Measurements from ENCODE around the gene WSCD2.

The WSCD2 gene

DNA sequence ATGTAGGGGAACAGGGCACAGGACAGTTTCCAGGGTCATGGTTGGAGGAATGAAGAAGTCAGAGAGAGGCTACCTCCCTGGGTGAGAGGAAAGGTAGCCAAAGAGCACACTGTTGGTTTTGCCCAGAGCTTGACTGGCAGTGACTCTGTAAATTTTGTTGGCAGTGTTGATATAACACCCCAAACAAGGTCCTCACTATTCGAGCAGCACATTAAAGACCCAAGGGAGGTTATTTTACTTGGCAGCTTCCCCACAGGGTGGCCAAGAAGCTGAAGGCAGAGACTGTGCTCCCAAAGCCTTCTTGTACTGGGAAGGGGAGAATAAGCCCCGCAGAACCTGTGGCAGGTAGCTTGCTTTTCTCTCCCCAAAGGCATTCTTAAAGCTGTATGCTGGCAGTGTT lies 40.6 kb downstream of the WSCD2 start:
- H3K27ac ChIP-seq: no peak overlapping the region
- DNase-seq (ENCODE audit: low read depth, low spot score): no peak
- H3K9ac ChIP-seq (ENCODE audit: insufficient read length): no peak overlapping the region
- H3K9me3 ChIP-seq (ENCODE audit: low read depth, low read length): no peaks in the 10 kb centered on the region
- H3K4me3 ChIP-seq: no peak overlapping the region
- TF ChIP-seq FOXP2 (optimal IDR thresholded peaks at IDR 0.05; ENCODE audit: control extremely low read depth, extremely low read length, insufficient read depth) (no peak), EZH2 (IDR thresholded peaks at IDR 0.05) (no peak), POLR2AphosphoS5 (IDR thresholded peaks at IDR 0.05; ENCODE audit: borderline replicate concordance, low read depth, low read length) (no peak)
- no peaks in the 10 kb centered on the region for H3K36me3 ChIP-seq (ENCODE audit: insufficient read depth, low read length)

DNA sequence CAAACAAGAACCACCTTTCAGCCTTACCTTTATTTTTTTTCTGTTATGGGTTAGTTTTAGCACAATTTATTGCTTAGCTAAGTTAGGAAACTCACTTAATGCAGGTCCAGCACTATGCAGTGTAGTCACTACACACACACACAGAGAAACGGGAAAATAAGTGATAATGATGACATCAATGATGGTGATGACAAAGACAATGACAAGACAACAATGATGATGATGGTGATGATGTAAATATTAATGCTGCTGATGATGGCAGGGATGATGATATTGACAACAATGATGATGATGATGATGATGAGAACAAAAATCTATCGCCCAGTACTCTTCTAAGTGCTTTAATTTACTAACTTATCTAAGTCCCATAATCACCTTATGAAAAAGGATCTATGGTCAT lies 41.1 kb downstream of the WSCD2 start:
- Histone ChIP-seq H3K36me3 (ENCODE audit: insufficient read depth, low read length) (no peaks in the 10 kb centered on the region), H3K4me3 (no peak overlapping the region), H3K9ac (ENCODE audit: insufficient read length) (no peak overlapping the region), H3K9me3 (ENCODE audit: low read depth, low read length) (no peaks in the 10 kb centered on the region), H3K27ac (no peak overlapping the region)
- TF ChIP-seq FOXP2 (optimal IDR thresholded peaks at IDR 0.05; ENCODE audit: control extremely low read depth, extremely low read length, insufficient read depth): no peak
- TF ChIP-seq POLR2AphosphoS5 (IDR thresholded peaks at IDR 0.05; ENCODE audit: borderline replicate concordance, low read depth, low read length): no peak
- no peak for TF ChIP-seq EZH2 (IDR thresholded peaks at IDR 0.05)
- DNase-seq (ENCODE audit: low read depth, low spot score): no peak

DNA sequence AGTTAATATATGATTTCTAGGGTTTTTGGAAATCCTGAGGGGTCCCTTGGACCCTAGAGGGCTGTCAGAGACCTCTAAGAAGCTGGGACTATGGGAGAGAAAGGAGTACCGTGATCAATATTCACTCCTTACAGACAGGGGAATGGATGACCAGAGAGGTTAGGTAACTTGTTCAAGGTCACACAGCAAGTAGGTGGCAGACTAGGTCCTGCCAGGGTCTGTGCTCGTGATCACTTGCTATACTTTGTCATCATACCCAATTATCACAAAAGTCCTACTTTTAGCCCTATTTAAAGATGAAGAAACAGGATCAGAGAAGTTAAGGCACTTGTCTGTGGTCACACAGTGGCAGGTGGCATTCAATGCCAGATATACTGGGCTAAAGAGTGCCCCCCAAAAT lies 42.9 kb downstream of the WSCD2 start:
- no peaks in the 10 kb centered on the region for H3K9me3 ChIP-seq (ENCODE audit: low read depth, low read length)
- H3K4me3 ChIP-seq: no peak overlapping the region
- DNase-seq (ENCODE audit: low read depth, low spot score): no peak
- H3K36me3 ChIP-seq (ENCODE audit: insufficient read depth, low read length): no peaks in the 10 kb centered on the region
- TF ChIP-seq EZH2 (IDR thresholded peaks at IDR 0.05) (no peak), FOXP2 (optimal IDR thresholded peaks at IDR 0.05; ENCODE audit: control extremely low read depth, extremely low read length, insufficient read depth) (no peak), POLR2AphosphoS5 (IDR thresholded peaks at IDR 0.05; ENCODE audit: borderline replicate concordance, low read depth, low read length) (no peak)
- H3K9ac ChIP-seq (ENCODE audit: insufficient read length): no peak overlapping the region
- no peak overlapping the region for H3K27ac ChIP-seq

DNA sequence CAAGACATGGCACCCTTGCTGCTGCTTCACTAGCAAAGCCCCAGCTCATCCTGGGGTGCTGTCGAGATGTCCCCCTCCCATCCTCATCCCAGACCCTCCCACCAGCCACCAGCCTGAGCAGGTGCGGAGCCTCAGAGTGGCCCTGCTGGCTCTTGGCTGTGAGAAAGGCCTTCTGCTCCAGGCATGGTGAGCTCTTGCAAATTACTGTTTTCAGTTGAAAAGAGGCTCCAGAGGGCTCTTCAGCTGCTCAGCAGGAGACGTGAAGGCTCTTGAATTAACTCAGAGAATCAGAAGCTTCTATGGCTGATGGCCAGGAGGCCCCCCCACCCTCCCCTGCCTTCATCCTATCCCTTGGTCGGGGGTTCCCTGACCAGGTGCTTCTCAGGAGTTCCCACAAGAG lies 44.1 kb downstream of the WSCD2 start:
- Histone ChIP-seq H3K4me3 (no peak overlapping the region), H3K27ac (no peak overlapping the region)
- no peak for DNase-seq (ENCODE audit: low read depth, low spot score)

DNA sequence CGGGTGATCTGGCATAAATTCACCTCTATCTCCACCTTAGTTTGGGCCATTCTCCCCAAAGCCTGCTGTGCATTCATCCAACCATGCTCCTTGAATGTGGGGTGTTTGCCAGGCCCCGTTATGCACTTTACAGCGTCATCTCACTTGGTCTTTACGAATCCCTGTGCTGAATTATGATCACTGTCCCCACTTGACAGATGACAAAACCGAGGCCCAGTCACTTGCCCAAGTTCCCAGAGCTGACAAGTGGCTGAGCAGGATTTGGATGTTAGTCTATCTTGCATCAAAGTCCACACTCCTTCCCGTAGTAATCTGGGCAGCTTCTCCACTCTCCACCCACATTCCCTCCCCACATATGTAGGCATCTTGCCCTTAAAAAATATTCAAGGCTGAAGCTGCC lies 44.8 kb downstream of the WSCD2 start:
- H3K4me3 ChIP-seq: no peak overlapping the region
- H3K9ac ChIP-seq (ENCODE audit: insufficient read length): no peak overlapping the region
- no peak for DNase-seq (ENCODE audit: low read depth, low spot score)
- no peaks in the 10 kb centered on the region for H3K9me3 ChIP-seq (ENCODE audit: low read depth, low read length)
- no peaks in the 10 kb centered on the region for H3K36me3 ChIP-seq (ENCODE audit: insufficient read depth, low read length)
- H3K27ac ChIP-seq: no peak overlapping the region
- TF ChIP-seq EZH2 (IDR thresholded peaks at IDR 0.05): no peak
- no peak for TF ChIP-seq POLR2AphosphoS5 (IDR thresholded peaks at IDR 0.05; ENCODE audit: borderline replicate concordance, low read depth, low read length)
- TF ChIP-seq FOXP2 (optimal IDR thresholded peaks at IDR 0.05; ENCODE audit: control extremely low read depth, extremely low read length, insufficient read depth): no peak

More for the DNA sequence above, 44.1 kb downstream of the WSCD2 start:
- H3K9ac ChIP-seq (ENCODE audit: insufficient read length): no peak overlapping the region
- H3K36me3 ChIP-seq (ENCODE audit: insufficient read depth, low read length): no peaks in the 10 kb centered on the region
- H3K9me3 ChIP-seq (ENCODE audit: low read depth, low read length): no peaks in the 10 kb centered on the region
- TF ChIP-seq POLR2AphosphoS5 (IDR thresholded peaks at IDR 0.05; ENCODE audit: borderline replicate concordance, low read depth, low read length): no peak
- TF ChIP-seq FOXP2 (optimal IDR thresholded peaks at IDR 0.05; ENCODE audit: control extremely low read depth, extremely low read length, insufficient read depth): no peak
- TF ChIP-seq EZH2 (IDR thresholded peaks at IDR 0.05): no peak

DNA sequence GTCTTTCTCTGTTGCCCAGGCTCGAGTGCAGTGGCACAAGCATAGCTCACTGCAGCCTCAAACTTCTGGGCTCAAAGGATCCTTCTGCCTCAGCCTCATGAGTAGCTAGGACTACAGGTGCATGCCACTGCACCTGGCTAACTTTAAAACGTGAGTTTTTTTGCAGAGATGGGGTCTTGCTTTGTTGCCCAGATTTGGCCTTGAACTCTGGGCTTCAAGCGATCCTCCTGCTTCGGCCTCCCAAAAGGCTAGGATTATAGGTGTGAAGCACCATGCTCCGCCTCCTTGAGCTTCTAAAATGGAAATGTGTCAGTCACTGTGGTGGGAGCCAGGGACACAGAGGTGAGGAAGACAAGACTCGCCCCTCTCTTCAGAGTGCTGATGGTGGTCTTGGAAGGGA lies 45.6 kb downstream of the WSCD2 start:
- no peaks in the 10 kb centered on the region for H3K36me3 ChIP-seq (ENCODE audit: insufficient read depth, low read length)
- no peak overlapping the region for H3K4me3 ChIP-seq
- DNase-seq (ENCODE audit: low read depth, low spot score): no peak
- TF ChIP-seq EZH2 (IDR thresholded peaks at IDR 0.05): no peak
- no peak for TF ChIP-seq POLR2AphosphoS5 (IDR thresholded peaks at IDR 0.05; ENCODE audit: borderline replicate concordance, low read depth, low read length)
- TF ChIP-seq FOXP2 (optimal IDR thresholded peaks at IDR 0.05; ENCODE audit: control extremely low read depth, extremely low read length, insufficient read depth): no peak
- H3K9me3 ChIP-seq (ENCODE audit: low read depth, low read length): no peaks in the 10 kb centered on the region
- no peak overlapping the region for H3K9ac ChIP-seq (ENCODE audit: insufficient read length)
- no peak overlapping the region for H3K27ac ChIP-seq

DNA sequence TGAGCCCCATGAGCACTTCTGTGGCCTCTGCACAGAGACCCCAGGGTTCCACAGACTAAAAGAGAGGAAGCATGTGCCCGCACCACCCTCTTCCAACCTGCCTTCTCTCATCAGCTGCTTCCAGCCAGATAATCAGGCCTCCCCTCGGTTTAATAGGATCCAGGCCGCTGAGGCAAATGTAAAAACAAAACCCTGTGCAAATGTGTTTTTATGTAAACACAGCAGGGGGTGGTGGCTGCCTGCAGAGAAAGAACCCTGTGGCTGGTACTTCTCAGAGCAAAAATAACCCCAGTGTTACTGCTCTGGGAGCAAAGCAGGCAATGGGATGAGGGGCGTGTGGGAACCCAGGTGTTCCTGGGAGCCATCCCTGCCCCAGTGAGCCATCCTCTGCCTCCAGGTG lies 46.2 kb downstream of the WSCD2 start:
- H3K4me3 ChIP-seq: no peak overlapping the region
- DNase-seq (ENCODE audit: low read depth, low spot score): no peak
- H3K9ac ChIP-seq (ENCODE audit: insufficient read length): no peak overlapping the region
- H3K9me3 ChIP-seq (ENCODE audit: low read depth, low read length): no peaks in the 10 kb centered on the region
- TF ChIP-seq FOXP2 (optimal IDR thresholded peaks at IDR 0.05; ENCODE audit: control extremely low read depth, extremely low read length, insufficient read depth) (no peak), POLR2AphosphoS5 (IDR thresholded peaks at IDR 0.05; ENCODE audit: borderline replicate concordance, low read depth, low read length) (no peak), EZH2 (IDR thresholded peaks at IDR 0.05) (no peak)
- no peak overlapping the region for H3K27ac ChIP-seq
- H3K36me3 ChIP-seq (ENCODE audit: insufficient read depth, low read length): no peaks in the 10 kb centered on the region

DNA sequence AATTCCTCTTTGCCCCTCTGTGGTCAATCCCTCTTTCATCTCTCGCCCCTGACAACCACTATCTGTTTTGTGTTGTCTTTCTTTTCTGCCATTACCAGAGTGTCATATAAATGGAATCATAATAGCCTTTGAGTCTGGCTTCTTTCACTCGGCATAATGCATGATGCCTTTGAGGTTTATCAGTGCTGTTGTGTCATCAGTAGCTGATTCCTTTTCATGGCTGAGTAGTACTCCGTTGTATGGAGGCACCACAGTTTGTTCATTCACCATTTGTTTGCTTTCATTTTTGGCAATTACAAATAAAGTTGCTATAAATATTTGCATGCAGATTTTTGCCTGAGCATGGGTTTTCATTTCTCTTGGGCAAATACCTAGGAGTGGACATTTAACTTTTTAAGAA lies 47.2 kb downstream of the WSCD2 start:
- no peak overlapping the region for H3K27ac ChIP-seq
- no peak overlapping the region for H3K4me3 ChIP-seq
- TF ChIP-seq POLR2AphosphoS5 (IDR thresholded peaks at IDR 0.05; ENCODE audit: borderline replicate concordance, low read depth, low read length) (no peak), EZH2 (IDR thresholded peaks at IDR 0.05) (no peak), FOXP2 (optimal IDR thresholded peaks at IDR 0.05; ENCODE audit: control extremely low read depth, extremely low read length, insufficient read depth) (no peak)
- no peaks in the 10 kb centered on the region for H3K9me3 ChIP-seq (ENCODE audit: low read depth, low read length)
- no peak overlapping the region for H3K9ac ChIP-seq (ENCODE audit: insufficient read length)
- DNase-seq (ENCODE audit: low read depth, low spot score): no peak
- H3K36me3 ChIP-seq (ENCODE audit: insufficient read depth, low read length): no peaks in the 10 kb centered on the region

DNA sequence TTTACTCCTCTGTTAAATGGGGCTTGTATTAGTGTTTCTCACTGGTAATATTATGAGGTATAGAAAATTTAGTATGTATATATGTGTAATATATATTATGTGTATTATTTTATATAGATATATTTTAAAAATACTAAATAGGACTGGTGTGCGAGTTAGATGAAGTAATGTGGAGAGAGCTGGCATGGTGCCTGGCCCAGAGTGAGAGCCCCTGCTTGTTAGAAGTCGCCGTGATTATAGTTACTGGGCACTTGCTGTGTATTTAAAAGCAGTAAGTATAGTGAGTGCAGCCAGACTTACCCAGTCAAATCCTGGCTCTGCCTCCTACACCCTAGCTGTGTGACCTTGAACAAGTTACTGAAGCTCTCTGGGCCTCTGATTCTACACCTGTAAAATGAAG lies 48.0 kb downstream of the WSCD2 start:
- no peak for TF ChIP-seq EZH2 (IDR thresholded peaks at IDR 0.05)
- no peak for TF ChIP-seq FOXP2 (optimal IDR thresholded peaks at IDR 0.05; ENCODE audit: control extremely low read depth, extremely low read length, insufficient read depth)
- TF ChIP-seq POLR2AphosphoS5 (IDR thresholded peaks at IDR 0.05; ENCODE audit: borderline replicate concordance, low read depth, low read length): no peak
- DNase-seq (ENCODE audit: low read depth, low spot score): no peak
- H3K4me3 ChIP-seq: no peak overlapping the region
- H3K9ac ChIP-seq (ENCODE audit: insufficient read length): no peak overlapping the region
- H3K9me3 ChIP-seq (ENCODE audit: low read depth, low read length): no peaks in the 10 kb centered on the region
- no peaks in the 10 kb centered on the region for H3K36me3 ChIP-seq (ENCODE audit: insufficient read depth, low read length)
- no peak overlapping the region for H3K27ac ChIP-seq
